GM19240 (cell line): ENCODE data around the gene PIP5K1C.

Source experiments
- DNase-seq: peaks from one replicate; pipeline ENCODE4 v3.0.0; 2011; ENCODE audit warnings: low spot score; ENCODE audit not compliant: insufficient read length

The PIP5K1C gene, protein sequence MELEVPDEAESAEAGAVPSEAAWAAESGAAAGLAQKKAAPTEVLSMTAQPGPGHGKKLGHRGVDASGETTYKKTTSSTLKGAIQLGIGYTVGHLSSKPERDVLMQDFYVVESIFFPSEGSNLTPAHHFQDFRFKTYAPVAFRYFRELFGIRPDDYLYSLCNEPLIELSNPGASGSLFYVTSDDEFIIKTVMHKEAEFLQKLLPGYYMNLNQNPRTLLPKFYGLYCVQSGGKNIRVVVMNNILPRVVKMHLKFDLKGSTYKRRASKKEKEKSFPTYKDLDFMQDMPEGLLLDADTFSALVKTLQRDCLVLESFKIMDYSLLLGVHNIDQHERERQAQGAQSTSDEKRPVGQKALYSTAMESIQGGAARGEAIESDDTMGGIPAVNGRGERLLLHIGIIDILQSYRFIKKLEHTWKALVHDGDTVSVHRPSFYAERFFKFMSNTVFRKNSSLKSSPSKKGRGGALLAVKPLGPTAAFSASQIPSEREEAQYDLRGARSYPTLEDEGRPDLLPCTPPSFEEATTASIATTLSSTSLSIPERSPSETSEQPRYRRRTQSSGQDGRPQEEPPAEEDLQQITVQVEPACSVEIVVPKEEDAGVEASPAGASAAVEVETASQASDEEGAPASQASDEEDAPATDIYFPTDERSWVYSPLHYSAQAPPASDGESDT

DNA sequence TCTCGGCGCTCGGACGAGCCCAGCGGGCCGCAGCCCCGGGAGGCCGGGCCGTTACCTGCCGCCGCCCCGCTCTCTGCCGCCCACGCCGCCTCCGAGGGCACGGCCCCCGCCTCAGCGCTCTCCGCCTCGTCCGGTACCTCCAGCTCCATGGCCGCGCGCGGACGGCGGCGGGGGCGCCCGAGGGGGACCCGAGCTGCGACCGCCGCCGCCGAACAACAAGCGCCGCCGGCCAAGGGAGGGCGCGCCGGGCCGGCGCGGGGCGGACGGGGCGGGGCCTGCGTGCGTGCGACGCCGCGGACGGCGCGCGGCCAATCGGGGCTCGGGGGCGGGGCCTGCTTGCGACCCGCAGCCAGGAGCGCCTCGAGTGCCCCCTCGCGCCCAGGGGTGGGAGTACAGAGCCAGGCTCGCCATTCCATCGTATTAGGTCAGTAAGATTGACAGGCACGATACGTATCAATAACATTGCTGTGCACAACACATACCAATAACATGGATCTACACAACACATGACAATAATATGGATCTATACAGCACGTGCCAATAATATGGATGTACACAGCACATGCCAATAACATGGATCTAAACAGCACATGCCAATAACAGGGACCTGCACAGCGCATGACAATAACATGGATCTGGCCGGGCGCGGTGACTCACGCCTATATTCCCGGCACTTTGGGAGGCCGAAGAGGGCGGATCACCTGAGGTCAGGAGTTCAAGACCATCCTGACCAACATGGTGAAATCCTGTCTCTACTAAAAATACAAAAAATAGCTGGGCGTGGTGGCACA lies at the start of gene PIP5K1C:
Gene PIP5K1C, minus strand, starts transcription at position 227 of the 791 bp plus-strand sequence. Its CDS starts 78 bp downstream, at position 149.
- DNase-seq: peak; percentile 93

DNA sequence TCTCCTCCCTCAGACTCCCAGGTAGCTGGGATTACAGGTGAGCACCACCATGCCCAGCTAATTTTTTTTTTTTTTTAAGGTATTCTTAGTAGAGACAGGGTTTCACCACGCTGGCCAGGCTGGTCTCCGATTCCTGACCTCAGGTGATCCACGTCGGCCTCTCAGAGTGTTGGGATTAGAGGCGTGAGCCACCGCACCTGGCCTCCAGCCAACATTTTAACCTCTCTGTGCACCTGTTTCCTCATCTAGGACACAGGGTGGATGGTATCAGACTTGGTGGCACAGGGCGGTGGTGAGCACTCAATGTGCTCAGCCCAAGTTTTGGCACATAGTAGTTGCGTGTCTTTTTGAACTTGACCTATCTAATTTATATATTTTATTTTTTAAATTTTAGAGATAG lies 48.7 kb upstream of the PIP5K1C start:
- no peak for DNase-seq

DNA sequence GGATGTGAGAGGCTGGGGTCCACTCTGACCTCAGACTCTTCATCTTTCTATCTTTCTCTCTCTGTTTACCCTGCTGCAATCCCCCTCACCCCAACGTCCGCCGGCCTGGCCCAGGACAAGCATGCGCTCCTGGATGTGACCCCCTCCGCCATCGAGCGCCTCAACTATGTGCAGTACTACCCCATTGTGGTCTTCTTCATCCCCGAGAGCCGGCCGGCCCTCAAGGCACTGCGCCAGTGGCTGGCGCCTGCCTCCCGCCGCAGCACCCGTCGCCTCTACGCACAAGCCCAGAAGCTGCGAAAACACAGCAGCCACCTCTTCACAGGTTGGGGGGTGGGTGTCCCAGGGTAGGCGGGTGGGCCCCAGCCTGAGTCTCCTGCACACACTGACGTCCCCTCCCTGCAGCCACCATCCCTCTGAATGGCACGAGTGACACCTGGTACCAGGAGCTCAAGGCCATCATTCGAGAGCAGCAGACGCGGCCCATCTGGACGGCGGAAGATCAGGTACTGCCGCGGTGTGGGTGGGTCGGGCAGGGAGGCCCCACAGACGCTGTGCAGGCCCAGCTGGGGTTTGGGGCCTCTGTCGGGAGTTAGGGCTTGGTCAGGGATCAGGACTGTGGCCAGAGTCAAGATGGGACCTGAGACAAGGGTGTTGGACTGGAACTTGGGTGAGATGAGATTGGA lies 46.2 kb upstream of the PIP5K1C start:
- DNase-seq: no peak

DNA sequence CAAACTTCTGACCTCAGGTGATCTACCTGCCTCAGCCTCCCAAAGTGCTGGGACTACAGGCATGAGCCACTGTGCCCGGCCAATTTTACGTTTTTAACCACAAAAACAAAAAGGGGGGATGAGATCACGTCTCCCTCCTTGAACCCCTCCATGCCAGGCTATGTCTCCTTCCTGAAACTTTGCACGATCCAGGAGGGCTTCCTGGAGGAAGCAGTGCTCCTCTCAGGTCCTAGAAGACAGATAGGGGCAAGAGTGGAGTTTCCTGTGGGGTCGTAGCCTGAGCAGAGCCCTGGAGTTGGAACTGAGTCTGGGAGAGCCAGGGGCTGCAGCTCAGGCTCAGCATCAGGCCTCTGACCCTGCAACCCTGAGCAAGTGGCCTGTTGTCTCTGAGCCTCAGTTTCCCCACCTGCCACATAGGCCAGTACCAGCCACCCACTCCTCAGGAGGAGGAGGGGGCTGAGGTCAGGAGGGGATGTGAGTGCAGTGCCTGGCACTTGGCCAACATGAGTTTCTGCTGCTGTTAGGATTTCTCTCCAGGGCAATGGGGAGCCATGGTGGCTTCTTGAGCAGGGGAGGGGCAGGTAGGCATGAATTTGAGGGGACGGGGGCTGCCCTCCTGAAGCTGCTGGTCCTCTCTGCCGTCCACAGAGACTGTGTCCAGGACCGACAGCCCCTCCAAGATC lies 45.2 kb upstream of the PIP5K1C start:
- no peak for DNase-seq

- no peak for DNase-seq
Observed at GRCh38 chr19:3743486-3743885, 43.2 kb upstream of the PIP5K1C start.

DNA sequence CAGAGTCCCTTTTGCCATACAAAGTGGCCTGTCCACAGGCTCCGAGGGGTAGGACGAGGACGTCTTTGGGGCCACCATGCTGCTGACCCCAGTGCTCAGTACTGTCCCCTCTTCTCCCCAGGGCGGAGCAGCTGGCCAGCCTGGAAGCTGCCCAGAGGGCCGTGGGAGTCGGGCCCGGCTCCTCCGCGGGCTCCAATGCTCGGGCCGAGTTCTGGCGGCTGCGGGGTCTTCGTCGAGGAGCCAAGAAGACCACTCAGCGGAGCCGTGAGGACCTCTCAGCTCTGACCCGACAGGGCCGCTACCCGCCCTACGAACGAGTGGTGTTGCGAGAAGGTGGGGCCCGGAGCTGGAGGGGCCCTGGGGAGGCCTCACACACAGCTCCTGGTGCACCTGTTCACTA lies 40.2 kb upstream of the PIP5K1C start:
- no peak for DNase-seq

- no peak for DNase-seq
Observed at GRCh38 chr19:3738477-3739220, 38.4 kb upstream of the PIP5K1C start.

DNA sequence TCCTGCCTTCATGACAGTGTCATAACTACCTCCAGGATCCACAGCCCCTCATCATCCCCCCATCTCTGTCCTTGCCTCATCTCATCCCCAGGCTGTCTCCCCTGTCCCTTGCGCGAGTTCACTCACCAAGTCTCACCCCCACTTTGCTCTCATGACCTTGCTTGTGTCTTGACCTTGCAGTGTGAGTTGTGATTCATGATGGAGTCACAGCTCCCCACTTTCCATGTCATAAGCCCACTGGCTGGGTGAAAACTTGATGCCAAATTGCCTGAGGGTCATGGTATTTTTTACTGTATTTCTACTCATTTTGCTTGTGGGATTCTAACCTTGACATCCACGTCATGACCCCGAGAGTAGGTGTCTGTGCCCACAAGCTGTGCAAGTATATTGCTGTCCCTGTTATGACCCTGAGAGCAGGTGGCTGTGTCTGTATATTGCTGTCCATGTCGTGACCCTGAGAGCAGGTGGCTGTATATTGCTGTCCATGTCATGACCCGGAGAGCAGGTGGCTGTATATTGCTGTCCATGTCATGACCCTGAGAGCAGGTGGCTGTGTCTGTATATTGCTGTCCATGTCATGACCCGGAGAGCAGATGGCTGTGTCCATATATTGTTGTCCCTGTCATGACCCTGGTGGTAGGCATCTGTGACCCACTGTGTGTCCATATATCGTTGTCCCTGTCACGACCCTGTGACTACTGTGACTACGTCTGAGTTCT lies 37.4 kb upstream of the PIP5K1C start:
- no peak for DNase-seq

DNA sequence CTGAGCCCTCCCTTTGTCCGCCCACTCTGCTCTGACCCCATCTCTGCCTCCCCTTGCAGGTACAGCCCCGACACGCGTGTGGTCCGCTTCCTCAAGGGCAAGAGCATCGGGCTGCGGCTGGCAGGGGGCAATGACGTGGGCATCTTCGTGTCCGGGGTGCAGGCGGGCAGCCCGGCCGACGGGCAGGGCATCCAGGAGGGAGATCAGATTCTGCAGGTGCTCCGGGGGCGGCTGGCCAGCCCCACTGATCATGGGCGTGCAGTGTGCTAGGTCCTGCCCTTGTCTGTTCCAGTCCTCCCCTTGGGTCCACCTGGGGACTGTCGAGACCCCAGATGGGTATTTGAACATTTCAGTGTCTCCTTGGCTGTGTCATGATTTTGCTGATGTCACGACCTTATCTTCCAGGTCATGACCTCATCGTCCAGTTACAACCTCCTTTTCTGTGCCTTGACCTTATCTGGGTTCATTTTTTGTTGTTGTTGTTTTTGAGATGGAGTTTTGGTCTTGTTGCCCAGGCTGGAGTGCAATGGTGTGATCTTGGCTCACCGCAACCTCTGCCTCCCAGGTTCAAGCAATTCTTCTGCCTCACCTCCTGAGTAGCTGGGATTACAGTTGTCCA lies 35.9 kb upstream of the PIP5K1C start:
- no peak for DNase-seq

GRCh38 chr19:3734310-3734600 lies 34.0 kb upstream of the PIP5K1C start:
- no peak for DNase-seq

DNA sequence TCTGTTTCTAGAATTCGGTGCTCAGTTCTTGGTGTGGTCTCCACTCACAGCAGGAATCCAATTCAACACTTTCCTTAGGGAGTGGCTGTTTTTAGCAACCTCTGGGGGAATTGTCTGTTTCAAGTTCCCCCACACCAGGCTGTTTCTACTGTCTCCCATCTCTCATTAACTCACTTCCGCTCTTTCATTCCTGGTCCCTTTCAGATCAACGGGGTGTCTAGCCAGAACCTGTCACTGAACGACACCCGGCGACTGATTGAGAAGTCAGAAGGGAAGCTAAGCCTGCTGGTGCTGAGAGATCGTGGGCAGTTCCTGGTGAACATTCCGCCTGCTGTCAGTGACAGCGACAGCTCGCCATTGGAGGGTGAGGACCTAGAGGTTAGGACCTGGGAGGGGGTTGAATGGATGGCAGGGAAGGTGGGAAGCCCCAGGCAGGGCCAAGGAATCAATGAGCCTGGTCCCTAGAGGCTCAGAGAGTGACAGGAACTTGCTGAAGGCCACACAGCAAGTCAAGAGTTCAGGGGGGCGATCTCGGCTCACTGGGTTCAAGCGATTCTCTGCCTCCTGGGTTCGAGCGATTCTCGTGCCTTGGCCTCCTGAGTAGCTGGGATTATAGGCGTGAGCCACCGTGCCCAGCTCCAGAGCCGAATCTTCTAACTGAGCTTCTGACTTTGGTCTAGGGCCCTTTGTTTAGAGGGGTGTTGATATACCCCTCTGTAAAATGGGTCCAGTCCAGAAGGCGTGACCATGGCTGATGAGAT lies 33.5 kb upstream of the PIP5K1C start:
- DNase-seq: no peak

GRCh38 chr19:3732108-3732507 lies 31.8 kb upstream of the PIP5K1C start:
- no peak for DNase-seq

- DNase-seq: no peak
Observed at GRCh38 chr19:3730457-3730958, 30.2 kb upstream of the PIP5K1C start.

- DNase-seq: no peak
Observed at GRCh38 chr19:3725640-3726310, 25.5 kb upstream of the PIP5K1C start.

DNA sequence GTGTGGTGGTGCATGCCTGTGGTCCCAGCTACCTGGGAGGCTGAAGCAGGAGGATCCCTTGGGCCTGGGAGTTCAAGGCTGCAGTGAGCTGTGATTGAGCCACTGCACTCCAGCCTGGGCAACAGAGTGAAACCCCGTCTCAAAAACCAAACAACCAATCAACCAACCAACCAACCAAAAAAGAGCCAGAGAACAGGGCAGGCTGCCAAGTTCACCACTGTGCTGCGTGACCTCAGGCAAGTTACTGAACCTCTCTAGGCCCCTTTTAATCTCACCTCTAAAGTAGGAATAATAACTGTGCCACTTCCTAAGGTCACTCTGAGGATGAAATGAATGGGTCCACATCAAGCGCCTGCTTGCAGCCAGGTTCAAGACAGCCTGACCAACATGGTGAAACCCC lies 24.9 kb upstream of the PIP5K1C start:
- no peak for DNase-seq

GRCh38 chr19:3723883-3724282 lies 23.6 kb upstream of the PIP5K1C start:
- DNase-seq: no peak

DNA sequence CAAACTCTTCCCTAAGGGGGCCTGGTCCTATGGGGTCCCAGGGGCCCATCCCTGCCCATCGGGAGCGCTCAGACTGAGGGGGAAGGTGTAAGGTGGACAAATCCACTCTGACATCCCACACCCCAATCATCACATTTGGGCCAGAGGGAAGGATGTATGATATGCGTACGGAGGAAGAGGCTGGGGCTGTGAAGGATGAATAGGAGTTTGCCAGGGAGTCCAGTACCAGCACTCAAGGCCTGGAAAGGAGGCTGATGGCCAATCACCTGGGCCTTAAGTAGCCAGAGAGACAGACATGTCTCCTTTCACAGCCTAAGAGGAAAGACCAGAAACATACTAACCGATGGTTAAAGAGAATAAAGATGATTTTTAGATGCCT lies 22.8 kb upstream of the PIP5K1C start:
- no peak for DNase-seq
